ENCODE data around the gene RAB11FIP4.

The RAB11FIP4 gene

GRCh38 chr17:31366088-31366487 is 25.4 kb upstream of the RAB11FIP4 start:
- no peak for DNase-seq (ENCODE audit: low read depth)
- TF ChIP-seq CTCF (conservative IDR thresholded peaks at IDR 0.05; ENCODE audit: control insufficient read depth, insufficient read depth, low read depth, low read length), result no peak
- H3K4me3 ChIP-seq (ENCODE audit: control insufficient read depth, low read depth, low read length), result no peak overlapping the region

GRCh38 chr17:31369266-31369665 is 22.2 kb upstream of the RAB11FIP4 start:
- DNase-seq (ENCODE audit: low read depth), result peak; percentile 29
- no peak overlapping the region for H3K4me3 ChIP-seq (ENCODE audit: control insufficient read depth, low read depth, low read length)
- TF ChIP-seq CTCF (conservative IDR thresholded peaks at IDR 0.05; ENCODE audit: control insufficient read depth, insufficient read depth, low read depth, low read length), result no peak

- peak; percentile 80 for DNase-seq (ENCODE audit: low read depth)
- H3K4me3 ChIP-seq (ENCODE audit: control insufficient read depth, low read depth, low read length), result no peak overlapping the region
- no peak for TF ChIP-seq CTCF (conservative IDR thresholded peaks at IDR 0.05; ENCODE audit: control insufficient read depth, insufficient read depth, low read depth, low read length)
Observed at GRCh38 chr17:31371511-31372097, 19.9 kb upstream of the RAB11FIP4 start.

GRCh38 chr17:31373150-31374093 is 18.1 kb upstream of the RAB11FIP4 start:
- peak; percentile 75 for DNase-seq (ENCODE audit: low read depth)
- H3K4me3 ChIP-seq (ENCODE audit: control insufficient read depth, low read depth, low read length), result no peak overlapping the region
- TF ChIP-seq CTCF (conservative IDR thresholded peaks at IDR 0.05; ENCODE audit: control insufficient read depth, insufficient read depth, low read depth, low read length), result peak; percentile 77

- H3K4me3 ChIP-seq (ENCODE audit: control insufficient read depth, low read depth, low read length), result no peak overlapping the region
- no peak for TF ChIP-seq CTCF (conservative IDR thresholded peaks at IDR 0.05; ENCODE audit: control insufficient read depth, insufficient read depth, low read depth, low read length)
- no peak for DNase-seq (ENCODE audit: low read depth)
Observed at GRCh38 chr17:31374094-31374447, 17.4 kb upstream of the RAB11FIP4 start.

GRCh38 chr17:31374503-31374902 is 17.0 kb upstream of the RAB11FIP4 start:
- no peak overlapping the region for H3K4me3 ChIP-seq (ENCODE audit: control insufficient read depth, low read depth, low read length)
- TF ChIP-seq CTCF (conservative IDR thresholded peaks at IDR 0.05; ENCODE audit: control insufficient read depth, insufficient read depth, low read depth, low read length), result no peak
- DNase-seq (ENCODE audit: low read depth), result no peak

Data from fibroblast of mammary gland (primary cell).